ENCODE measurements around the gene FDXR.
"Not testable (repeated sequence)": the region's sequence is repeated elsewhere in the genome, so short reads cannot be mapped to it uniquely, and the experiment has no call there.

DNA sequence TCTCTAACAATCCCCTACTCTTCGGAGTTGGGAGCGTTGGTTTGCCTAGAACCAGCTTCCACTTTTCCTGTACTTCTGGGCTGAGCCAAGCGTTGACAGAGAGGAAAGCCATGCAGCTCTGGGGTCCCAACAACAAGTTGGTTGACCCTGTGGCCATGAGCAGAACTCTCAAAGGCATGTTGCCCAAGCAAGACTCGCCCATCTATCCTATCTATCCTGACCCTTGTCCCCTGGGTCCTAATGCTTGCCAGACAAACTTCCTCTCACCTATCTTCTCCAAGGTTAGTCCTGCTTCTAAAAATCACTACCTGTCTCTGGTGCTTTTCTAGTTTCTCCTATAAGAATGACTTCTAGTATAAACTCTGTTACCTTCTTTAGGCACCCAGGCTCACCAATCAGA, 36.3 kb upstream of the FDXR start:
- TF ChIP-seq, protein P1, sequence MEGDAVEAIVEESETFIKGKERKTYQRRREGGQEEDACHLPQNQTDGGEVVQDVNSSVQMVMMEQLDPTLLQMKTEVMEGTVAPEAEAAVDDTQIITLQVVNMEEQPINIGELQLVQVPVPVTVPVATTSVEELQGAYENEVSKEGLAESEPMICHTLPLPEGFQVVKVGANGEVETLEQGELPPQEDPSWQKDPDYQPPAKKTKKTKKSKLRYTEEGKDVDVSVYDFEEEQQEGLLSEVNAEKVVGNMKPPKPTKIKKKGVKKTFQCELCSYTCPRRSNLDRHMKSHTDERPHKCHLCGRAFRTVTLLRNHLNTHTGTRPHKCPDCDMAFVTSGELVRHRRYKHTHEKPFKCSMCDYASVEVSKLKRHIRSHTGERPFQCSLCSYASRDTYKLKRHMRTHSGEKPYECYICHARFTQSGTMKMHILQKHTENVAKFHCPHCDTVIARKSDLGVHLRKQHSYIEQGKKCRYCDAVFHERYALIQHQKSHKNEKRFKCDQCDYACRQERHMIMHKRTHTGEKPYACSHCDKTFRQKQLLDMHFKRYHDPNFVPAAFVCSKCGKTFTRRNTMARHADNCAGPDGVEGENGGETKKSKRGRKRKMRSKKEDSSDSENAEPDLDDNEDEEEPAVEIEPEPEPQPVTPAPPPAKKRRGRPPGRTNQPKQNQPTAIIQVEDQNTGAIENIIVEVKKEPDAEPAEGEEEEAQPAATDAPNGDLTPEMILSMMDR (IDR thresholded peaks at IDR 0.05 in 4 of 5, conservative IDR thresholded peaks at IDR 0.05 in 1 of 5): not testable (repeated sequence)
- TF ChIP-seq POLR2A (IDR thresholded peaks at IDR 0.05): not testable (repeated sequence)

Data from gastrocnemius medialis (tissue), 4 donors.